ENCODE data around the gene PPARG. TPM values are rescaled to one million over a fixed set of nuclear protein-coding genes. Genes with fewer than 3 reads are reported as not detected.
"Not testable (repeated sequence)": the region's sequence is repeated elsewhere in the genome, so short reads cannot be mapped to it uniquely, and the experiment has no call there.

The PPARG gene
- total RNA-seq, 1 experiment from 2014 or later: 7.8 TPM

DNA sequence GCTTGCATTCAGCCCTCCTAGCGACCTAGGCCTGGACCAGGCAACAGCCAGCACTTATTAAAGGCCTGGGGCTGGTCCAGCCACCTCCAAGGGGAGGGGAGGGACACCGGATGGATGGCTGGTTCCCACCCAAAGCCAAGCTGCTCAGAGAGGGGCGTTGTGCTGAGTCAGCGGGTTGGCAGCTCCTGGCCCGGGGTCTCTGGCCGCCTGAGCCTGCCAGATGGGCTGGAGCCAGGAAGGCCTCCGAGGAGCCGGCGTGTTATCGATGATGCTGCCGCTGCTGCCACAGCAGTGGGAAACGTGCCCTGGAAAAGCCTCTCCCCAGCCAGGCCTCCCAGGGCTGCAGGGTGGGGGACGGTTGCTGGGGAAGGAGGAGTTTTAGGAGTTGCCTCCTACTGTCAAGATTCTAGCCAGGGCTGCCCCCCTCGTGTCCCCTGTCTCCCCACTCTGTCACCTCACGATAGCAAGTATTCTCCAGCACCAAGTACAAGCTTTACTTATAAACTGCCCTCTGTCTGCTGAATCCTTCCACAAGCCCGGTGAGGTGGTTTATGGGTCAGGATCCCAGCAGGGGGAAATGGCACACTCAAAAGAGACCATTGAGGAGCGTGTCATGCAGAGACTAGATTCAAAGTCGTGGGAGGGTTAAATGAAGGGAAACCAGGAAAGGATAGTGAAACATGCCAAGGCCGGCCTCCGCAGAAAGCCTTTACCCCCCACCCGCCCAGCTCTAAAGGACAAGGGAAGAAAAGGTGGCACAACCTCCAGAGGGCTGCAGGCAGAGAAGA is 152.3 kb downstream of the PPARG start:
- DNase-seq (ENCODE audit: low read depth): peak; percentile 85

DNA sequence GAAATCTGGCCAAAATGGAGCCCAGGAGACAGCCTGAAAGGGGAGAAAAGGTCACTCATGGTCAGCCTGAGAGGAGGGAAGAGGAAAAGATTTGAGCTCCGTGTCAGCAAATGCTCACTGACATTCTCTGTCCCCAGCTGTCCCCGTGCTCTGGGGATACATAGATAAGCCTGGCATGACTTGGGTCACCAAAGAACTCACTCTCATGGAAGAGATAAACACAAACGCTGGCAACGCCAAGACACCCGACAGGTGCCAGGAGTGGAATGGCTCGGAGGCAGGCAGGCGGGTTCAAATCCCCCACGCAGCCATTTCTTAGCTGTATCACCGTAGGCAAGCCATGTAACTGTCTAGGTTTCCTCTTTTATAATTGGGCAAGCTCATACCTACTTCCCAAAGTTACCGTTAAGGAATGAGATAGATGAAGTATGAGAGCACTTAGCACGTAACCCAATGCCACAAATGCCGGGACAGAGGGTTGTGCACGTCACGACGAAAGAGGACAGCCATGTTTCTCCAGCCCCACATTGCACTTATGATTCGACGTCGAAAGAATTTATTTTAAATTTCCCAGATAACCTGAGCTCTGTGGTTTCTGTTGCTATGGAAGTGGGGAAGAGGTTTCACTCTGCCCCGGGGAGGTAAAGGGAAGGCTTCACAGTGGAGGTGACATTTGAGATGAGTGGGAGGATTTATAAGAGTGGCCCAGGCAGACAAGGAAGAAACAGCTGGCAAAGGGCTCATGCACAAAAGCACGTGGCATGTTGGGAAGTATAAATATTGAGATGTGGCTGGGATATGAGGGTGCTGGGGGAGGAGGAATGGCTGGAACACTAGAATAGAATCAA is 154.0 kb downstream of the PPARG start:
- DNase-seq (ENCODE audit: low read depth): peak; percentile 67

DNA sequence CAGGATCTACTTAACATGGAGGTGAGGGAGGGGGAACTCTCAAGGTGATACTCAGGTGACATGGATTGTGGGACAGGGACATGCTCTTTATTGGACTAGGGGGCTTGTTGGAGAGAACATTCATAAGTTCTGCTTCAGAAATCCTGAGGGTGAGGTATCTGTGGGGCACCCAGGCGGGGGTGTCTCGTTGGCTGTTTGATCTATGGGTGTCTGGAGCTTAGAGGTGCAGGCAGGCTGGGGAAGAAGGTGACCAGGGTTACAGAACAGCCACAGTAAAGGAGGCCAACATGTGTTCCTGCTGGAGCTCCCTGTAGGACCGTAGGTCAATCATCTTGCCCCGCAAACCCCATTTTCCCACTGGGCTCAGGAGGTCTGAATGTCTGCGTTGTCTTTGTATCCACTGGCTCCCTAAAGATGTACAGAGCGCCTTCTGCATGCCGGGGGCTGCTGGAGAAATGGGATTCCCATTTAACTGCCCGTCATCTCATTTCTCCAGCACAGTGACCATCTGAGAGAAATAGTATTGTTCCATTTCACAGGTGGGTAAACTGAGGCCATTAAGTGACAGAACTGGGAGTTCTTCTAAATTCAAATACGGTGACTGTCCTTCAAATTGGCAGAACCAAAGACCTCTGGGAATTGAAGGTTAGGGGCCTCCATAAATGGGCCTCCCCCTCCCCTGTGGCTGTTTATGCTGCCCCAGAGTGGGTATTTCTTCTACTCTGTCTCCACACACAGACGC is 155.1 kb downstream of the PPARG start:
- DNase-seq (ENCODE audit: low read depth): no peak

DNA sequence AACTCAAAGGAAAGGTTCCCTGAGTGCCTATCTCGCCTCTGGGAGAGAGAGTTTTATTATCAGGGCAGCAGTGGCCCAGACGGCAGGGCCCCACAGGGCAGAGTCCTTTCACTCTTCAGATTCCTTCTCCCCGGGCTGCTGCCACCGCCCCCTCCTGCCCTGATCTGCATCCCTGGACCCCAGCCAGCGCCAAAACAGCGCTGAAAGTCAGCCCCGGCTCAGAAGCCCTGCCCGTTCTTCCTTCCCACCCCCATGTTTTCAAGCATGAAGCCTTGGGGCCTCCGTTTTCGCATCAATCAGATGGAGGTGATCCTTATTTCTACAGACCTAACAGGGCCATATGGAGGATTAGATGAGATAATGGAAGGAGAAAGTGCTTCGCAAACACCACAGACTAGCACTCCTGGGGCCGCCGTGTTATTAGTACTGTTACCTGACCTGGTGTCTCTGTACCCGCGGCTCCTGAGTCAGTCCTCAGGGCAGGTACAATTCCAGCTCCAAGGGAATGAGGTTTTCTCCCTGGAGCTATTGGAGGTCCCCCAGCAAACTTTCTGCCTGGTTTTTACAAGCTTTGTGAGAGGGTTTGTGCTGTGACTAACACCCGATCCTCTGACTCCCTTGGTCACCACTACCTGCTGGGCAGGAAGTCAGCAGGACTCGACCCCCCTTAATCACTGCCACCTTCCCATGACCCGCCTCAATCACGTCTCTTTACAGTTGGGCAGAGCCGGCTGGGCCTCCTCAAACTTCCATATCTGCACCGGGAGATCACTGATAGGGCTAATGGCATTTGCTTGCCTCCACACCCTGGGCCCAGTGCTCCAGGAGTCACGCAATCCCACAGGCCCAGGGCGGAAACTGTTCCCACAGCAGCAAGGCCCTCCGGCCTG is 156.0 kb downstream of the PPARG start:
- DNase-seq (ENCODE audit: low read depth): peak; percentile 91

DNA sequence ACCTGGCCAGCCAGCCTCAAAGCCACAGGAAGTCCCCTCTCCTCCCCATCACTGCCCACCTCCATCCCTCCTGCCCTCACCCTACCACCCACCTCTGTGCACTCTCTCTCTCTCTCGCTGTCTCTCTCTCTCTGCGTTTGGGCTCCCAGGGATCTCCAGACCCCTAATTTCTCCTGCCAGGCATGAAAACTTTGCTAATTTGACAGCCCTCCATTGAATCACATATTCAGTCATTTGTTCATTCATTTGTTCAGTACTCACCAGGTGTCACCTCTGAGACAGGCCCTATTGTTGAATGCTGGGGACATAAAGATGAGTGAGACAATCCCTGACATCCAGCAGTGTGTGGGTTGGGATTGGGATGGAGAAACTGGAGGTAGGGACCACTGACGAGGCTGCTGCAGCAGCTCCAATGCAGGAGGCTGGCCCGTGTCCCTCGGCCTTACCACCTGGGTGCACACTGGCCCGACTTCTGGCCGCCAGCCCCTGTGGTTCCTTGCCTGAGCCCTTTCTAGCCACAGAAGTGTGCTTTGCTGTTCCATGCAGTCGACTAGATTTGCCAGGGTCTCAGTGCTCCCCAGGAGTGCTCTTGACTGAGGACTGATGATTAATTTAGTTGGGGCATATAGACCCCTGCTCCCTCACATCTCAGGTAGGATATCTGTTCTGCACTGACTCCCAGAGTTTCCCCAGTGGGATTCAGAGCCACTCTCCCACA is 156.8 kb downstream of the PPARG start:
- no peak for DNase-seq (ENCODE audit: low read depth)

DNA sequence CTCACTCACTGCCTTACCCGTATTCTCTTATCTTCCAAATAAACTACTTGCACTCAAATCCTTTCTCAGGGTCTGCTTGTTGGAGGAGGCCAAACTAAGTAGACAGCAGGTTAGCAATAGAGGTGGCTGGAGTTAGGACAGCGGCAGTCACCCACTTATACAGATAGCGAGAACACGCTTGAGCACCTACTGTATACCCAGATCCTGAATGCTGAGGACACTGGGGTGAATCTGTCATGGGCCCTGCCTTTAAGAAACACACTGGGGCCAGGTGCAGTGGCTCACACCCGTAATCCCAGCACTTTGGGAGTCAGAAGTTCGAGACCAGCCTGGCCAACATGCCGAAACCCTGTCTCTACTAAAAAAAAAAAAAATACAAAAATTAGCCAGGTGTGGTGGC is 157.4 kb downstream of the PPARG start:
- DNase-seq (ENCODE audit: low read depth): no peak

DNA sequence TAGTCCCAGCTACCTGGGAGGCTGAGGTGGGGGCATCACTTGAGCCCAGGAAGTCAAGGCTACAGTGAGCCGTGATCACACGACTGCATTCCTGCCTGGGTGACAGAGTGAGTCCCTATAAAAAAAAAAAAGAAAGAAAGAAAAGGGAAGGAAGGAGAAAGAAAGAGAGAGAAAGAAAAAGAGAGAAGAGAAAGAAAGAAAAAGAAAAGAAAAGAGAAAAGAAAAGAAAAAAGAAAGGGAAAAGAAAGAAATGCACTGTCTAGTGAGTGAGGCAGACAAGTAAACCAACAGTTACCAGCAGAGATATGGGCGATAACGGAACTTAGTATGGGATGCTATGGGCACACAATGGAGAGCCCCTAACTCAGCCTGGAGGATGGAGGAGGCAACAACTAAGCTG is 158.2 kb downstream of the PPARG start:
- no peak for DNase-seq (ENCODE audit: low read depth)

DNA sequence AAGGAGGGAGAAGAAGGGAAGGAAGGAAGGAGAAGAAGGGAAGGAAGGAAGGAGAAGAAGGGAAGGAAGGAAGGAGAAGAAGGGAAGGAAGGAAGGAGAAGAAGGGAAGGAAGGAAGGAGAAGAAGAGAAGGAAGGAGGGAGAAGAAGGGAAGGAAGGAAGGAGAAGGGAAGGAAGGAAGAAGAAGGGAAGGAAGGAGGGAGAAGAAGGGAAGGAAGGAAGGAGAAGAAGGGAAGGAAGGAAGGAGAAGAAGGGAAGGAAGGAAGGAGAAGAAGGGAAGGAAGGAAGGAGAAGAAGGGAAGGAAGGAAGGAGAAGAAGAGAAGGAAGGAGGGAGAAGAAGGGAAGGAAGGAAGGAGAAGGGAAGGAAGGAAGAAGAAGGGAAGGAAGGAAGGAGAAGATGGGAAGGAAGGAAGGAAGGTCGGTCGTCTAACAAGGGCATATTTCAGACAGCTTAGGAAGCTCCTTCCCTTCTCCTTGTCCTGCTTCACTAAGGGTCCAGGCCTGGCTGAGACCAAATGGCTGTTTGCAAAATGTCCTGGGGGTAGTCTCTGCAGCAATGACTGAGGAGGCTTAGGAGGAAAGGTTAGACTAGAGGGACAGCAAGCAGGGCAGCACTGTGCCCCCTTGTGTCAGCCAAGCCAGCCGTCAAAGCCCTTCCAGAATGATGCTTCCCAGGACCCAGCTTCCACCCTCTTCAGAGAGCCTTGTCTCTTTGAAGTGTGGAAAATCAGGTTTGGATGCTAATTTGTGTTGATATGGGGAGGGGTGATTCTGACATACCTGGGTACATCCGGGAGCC is 159.7 kb downstream of the PPARG start:
- not testable (repeated sequence) for DNase-seq (ENCODE audit: low read depth)

DNA sequence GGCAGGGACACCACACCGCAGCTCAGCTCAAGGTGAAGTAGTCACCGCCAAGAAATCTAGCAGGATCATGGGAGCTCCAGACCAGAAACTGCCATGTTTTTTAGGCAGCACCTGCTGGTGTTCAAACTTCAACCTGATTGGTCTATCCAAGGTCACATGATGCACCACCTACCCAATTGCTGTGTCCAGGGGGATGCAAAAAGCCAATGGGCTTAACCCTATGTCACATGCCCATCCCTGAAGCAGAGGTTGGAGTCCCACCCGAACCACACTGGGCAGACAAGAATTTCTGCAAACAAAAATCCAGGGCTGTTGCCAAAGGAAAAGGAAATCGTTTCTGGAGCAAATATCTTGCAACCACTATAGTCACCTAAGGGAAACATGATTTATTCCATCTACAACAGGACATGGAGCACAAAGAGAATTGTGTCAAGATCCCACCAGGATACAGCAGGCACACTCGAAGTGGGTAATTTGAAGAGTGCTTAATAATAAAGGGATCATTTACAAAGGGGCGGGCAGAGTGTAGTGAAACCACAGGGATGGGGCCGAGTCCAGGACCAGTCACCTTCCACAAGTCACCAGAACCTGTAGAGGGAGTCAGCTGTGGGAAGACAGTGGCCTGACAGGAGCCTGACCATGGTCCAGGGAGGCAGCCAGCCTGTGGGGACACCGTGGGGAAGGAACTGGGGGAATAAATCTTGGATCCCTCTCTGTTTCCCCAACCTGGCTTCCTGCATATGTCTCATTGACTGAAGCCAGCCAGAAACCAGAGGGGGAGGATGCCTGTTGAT is 161.2 kb downstream of the PPARG start:
- no peak for DNase-seq (ENCODE audit: low read depth)

DNA sequence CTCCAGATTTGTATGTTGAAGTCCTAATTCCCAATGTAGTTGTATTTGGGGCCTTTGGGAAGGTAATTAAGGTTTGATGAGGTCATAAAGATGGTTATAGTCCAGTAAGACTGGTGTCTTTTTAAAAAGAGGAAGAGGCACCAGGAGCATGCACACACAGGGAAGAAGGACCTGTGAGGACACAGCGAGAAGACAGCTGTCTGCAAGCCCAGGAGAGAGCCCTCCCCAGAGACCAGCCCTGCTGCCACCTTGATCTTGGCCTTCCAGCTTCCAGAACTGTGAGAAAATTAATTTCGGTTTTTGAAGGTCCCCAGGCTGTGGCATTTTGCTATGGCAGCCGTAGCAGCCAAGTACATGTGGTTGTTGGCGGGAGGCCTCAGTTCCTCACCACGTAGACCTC is 162.6 kb downstream of the PPARG start:
- DNase-seq (ENCODE audit: low read depth): no peak

DNA sequence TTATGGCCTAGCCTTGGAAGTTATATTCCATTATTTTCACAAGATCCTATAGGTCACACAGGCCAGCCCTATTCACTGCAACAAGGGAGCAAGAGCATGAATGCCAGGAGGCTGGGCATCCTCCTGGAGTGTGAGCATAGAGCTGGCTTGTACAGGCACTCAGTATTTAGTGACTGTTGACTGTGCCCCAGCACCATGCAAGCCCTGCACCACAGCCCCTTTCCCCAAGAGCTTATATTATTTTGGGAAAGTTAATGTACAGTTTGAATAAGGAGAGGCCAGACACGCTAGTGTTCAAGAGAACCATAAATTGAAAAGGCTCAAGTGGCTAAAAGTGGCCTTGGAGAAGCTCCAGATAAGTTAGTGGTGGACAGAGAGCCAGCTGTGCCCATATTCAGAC is 163.1 kb downstream of the PPARG start:
- no peak for DNase-seq (ENCODE audit: low read depth)

DNA sequence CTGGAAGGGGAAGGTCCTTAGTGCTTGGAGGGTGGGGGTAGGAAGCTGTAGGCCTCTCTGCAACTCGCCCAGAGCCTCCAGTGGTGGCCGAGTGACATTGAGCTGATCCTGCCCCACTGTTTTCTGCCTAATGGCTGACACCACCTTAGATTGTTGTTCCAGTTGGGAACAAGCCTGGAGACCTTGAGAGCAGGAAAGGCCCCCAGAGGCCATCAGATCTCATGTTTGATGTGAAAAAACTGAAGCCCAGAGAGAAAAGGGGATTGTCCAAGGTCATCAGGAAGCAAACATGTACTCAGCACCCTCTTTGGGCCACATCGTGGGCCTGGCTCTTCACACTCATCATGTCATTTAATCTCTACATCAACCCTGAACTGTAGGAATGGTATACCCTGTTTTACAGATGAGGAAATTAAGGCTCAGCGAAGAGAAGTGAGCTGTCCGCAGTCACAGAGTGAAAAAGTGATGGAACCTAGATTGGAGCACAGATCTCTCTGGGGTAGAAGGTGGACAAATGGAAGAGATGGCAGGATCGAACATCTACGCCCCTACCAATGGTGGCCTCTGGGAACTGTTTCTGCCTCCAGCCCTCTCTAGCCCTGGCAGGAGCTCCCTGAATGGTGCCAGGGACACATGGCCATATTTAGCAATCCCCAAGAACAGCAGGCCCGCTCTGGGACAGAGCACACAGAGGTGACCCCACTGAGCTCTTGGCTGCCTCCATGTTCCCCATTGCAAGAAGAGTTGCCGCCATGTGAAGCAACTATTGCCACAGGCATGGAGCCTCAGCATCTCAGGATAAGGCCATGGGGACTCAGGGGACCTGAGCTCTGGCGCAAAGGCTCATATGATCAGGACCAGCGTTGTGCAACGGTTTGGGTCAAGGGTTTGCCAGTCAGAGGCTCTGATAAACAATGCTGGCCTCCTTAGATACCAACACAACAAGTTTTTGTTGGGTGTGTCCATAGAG is 163.8 kb downstream of the PPARG start:
- no peak for DNase-seq (ENCODE audit: low read depth)

DNA sequence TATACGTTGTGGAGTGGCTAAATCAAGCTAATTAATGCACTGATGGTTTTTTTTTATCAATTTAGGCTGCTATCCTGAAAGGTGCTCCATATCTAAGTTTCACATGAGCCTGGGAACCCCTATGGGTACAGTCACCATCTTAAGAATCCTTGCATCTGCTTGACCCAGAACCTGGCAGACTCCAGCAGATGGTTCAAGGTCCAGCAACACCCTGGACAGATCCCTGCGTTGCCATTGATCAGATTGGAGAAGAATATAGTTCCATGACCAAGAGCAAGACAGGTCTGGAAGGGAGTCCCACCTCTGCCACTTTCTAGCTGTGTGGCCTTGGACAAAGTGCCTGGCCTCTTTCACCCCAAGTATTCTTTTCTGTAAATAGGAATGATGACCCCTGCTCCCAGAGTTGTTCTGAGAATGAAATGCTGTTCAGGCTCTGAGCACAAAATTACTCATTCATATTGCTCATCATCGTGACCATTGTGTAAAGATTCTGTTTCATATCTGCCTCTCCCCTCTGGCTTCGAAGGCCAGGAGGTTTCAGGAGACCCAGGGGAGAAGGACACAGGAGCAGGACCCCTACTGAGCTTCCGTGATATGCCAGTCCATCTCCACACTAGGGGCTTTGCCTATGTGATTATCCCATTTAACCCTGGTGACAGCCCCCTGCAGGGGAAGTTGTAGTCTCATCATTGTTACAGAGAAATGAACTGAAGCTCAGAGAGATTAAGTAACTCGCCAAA is 165.4 kb downstream of the PPARG start:
- no peak for DNase-seq (ENCODE audit: low read depth)

DNA sequence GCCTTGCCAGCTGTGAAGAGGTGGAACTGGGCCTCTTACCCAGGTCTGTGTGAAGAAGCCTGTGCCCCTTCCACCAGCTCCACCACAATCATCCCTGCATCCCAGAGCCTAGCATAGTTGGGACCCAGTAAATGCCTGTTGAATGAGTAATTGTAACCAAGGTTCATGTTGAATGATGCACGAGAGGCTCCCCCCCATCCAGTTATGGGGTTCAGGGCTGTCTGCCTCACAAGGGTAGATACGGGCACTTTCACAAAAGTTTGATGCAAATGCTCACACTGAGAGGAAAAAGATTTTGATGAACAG is 165.9 kb downstream of the PPARG start:
- DNase-seq (ENCODE audit: low read depth): no peak

DNA sequence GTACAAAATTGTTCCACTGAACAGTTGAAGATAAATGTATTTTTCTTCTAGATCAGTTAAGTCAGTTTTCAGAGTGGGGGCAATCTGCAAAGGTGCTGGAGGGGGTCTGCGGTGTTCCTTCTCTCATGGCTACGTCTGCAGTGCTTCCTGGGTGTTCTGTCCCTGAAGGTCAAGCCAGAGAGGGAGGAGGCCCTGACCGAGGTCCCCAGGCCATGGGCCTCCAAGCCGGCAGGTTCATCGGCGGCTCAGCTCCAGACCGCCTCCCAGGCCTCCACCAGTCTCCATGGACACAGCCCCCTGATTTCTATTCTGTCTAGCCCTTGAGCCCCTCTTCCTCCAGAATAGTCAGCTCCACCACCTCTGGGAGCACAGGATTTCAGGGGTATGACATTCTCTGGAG is 166.9 kb downstream of the PPARG start:
- DNase-seq (ENCODE audit: low read depth): no peak

DNA sequence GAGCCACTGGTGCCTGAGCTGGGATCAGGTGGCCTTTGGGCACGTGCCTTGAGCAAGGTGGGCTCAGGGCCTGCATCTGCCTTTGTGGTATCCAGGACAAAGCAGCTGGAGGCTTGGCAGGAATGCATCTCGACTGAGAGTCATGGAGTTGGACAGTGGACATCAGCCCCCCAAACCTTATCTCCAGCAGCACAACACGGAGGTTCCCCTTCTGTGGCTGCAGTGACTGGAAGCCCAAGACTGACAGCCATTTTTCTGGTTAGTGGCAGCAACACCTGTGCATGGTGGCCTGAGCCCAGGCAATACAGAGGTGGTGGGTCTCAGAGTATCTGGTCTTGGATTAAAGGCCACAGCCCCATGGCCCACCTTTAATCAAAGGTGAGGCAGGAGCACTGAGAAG is 167.6 kb downstream of the PPARG start:
- DNase-seq (ENCODE audit: low read depth): no peak

DNA sequence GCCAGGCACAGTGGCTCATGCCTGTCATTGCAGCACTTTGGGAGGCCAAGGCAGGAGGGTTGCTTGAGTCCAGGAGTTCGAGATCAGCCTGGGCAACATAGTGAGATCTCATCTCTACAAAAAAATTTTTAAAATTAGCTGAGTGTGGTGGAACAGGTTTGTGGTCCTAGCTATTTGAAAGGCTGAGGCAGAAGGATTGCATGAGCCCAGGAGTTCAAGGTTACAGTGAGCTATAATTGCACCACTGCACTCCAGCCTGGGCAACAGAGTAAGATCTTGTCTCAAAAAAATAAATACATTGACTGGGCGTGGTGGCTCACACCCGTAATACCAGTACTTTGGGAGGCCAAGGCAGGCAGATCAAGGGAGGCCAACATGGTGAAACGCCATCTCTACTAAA is 168.5 kb downstream of the PPARG start:
- not testable (repeated sequence) for DNase-seq (ENCODE audit: low read depth)
